Activated CD4-positive, alpha-beta memory T cell treated with anti-CD3 and anti-CD28 coated beads, Interleukin-2, amount 10 ng/mL, durations not matched to agents 7 days and 5 days (primary cell): ENCODE results near the gene FBXO8. TPM values are rescaled to one million over a fixed set of nuclear protein-coding genes. Genes with fewer than 3 reads are reported as not detected.

Source experiments
- CTCF ChIA-PET: fragments of 350-600 bp; sonication (Branson Sonifier 250); formaldehyde crosslinking; loops from one replicate; lab custom pipeline; 2021; ENCODE audit warnings: antibody characterized with exemption, inconsistent platforms; lab: Charles Lee
- POLR2A ChIA-PET: fragments of 350-600 bp; sonication (Branson Sonifier 250); formaldehyde crosslinking; loops from one replicate; lab custom pipeline; 2021; ENCODE audit warnings: antibody characterized with exemption; lab: Charles Lee
- DNase-seq: peaks from one replicate; pipeline ENCODE4 v3.0.0-alpha.2; 2020
- H3K27ac Mint-ChIP-seq: one replicate; pipeline ENCODE4 v1.8.0; 2021; ENCODE audit warnings: mild to moderate bottlenecking, mixed read lengths
- H3K27me3 Mint-ChIP-seq: one replicate; pipeline ENCODE4 v1.8.0; 2021; ENCODE audit warnings: mixed read lengths
- H3K36me3 Mint-ChIP-seq: one replicate; pipeline ENCODE4 v1.8.0; 2021; ENCODE audit warnings: low read depth, mixed read lengths
- H3K4me1 Mint-ChIP-seq: one replicate; pipeline ENCODE4 v1.8.0; 2021; ENCODE audit warnings: mixed read lengths
- H3K4me3 Mint-ChIP-seq: one replicate; pipeline ENCODE4 v1.8.0; 2021; ENCODE audit warnings: mild to moderate bottlenecking, mixed read lengths
- H3K9me3 Mint-ChIP-seq: one replicate; pipeline ENCODE4 v1.8.0; 2021; ENCODE audit warnings: mixed read lengths
- total RNA-seq, 2 experiments: library from RNA; stranded (reverse); gene quantifications; one replicate each; pipeline ENCODE4 v1.2.3, GENCODE V29; 2021

The FBXO8 gene
- total RNA-seq, 2 experiments from 2014 or later, result 25.7 to 30.5 TPM

- ChIA-PET CTCF (no interaction called here), POLR2A (no interaction called here)
- Mint-ChIP-seq H3K4me3 (no peak overlapping the region), H3K36me3 (no peaks in the 10 kb centered on the region), H3K9me3 (no peaks in the 10 kb centered on the region), H3K4me1 (no peaks in the 10 kb centered on the region), H3K27me3 (no peaks in the 10 kb centered on the region), H3K27ac (no peak overlapping the region)
- DNase-seq, result no peak
Measured at GRCh38 chr4:174256277-174256713, 27.2 kb downstream of the FBXO8 start.

GRCh38 chr4:174255786-174256185, 27.7 kb downstream of the FBXO8 start:
- Mint-ChIP-seq H3K9me3 (no peaks in the 10 kb centered on the region), H3K36me3 (no peaks in the 10 kb centered on the region), H3K4me1 (no peaks in the 10 kb centered on the region), H3K4me3 (no peak overlapping the region), H3K27ac (no peak overlapping the region), H3K27me3 (no peaks in the 10 kb centered on the region)
- POLR2A ChIA-PET, result no interaction called here
- DNase-seq, result no peak
- CTCF ChIA-PET, result no interaction called here

- Mint-ChIP-seq H3K27me3 (no peaks in the 10 kb centered on the region), H3K36me3 (no peaks in the 10 kb centered on the region), H3K4me1 (no peaks in the 10 kb centered on the region), H3K9me3 (no peaks in the 10 kb centered on the region), H3K4me3 (no peak overlapping the region), H3K27ac (no peak overlapping the region)
- ChIA-PET CTCF (no interaction called here), POLR2A (no interaction called here)
- no peak for DNase-seq
Measured at GRCh38 chr4:174255374-174255773, 28.1 kb downstream of the FBXO8 start.

GRCh38 chr4:174254613-174255012, 28.9 kb downstream of the FBXO8 start:
- no peaks in the 10 kb centered on the region for H3K27me3 Mint-ChIP-seq
- no peak for DNase-seq
- ChIA-PET CTCF (no interaction called here), POLR2A (no interaction called here)
- H3K4me3 Mint-ChIP-seq, result no peak overlapping the region
- no peaks in the 10 kb centered on the region for H3K4me1 Mint-ChIP-seq
- no peak overlapping the region for H3K27ac Mint-ChIP-seq
- H3K36me3 Mint-ChIP-seq, result no peaks in the 10 kb centered on the region
- no peaks in the 10 kb centered on the region for H3K9me3 Mint-ChIP-seq

- Mint-ChIP-seq H3K27ac (no peak overlapping the region), H3K4me3 (no peak overlapping the region), H3K36me3 (no peaks in the 10 kb centered on the region), H3K27me3 (no peaks in the 10 kb centered on the region), H3K9me3 (no peaks in the 10 kb centered on the region), H3K4me1 (no peaks in the 10 kb centered on the region)
- CTCF ChIA-PET, result no interaction called here
- POLR2A ChIA-PET, result interaction anchor here (1.4 kb wide), 1 partner anchor 32 kb away, joined by 5 read pairs; no protein-coding TSS in a partner anchor
- DNase-seq, result no peak
Measured at GRCh38 chr4:174252412-174252811, 31.1 kb downstream of the FBXO8 start.

GRCh38 chr4:174248407-174248806, 35.1 kb downstream of the FBXO8 start:
- Mint-ChIP-seq H3K36me3 (no peaks in the 10 kb centered on the region), H3K27ac (no peak overlapping the region), H3K4me3 (no peak overlapping the region), H3K4me1 (no peaks in the 10 kb centered on the region), H3K27me3 (no peaks in the 10 kb centered on the region), H3K9me3 (no peaks in the 10 kb centered on the region)
- DNase-seq, result no peak
- ChIA-PET CTCF (no interaction called here), POLR2A (no interaction called here)

- no peaks in the 10 kb centered on the region for H3K9me3 Mint-ChIP-seq
- H3K27me3 Mint-ChIP-seq, result no peaks in the 10 kb centered on the region
- CTCF ChIA-PET, result no interaction called here
- POLR2A ChIA-PET, result no interaction called here
- no peak overlapping the region for H3K27ac Mint-ChIP-seq
- peaks cover 3% of the 10 kb centered on the region for H3K36me3 Mint-ChIP-seq
- peaks cover 1% of the 10 kb centered on the region for H3K4me1 Mint-ChIP-seq
- H3K4me3 Mint-ChIP-seq, result no peak overlapping the region
- DNase-seq, result no peak
Measured at GRCh38 chr4:174245714-174246113, 37.8 kb downstream of the FBXO8 start.

- H3K27me3 Mint-ChIP-seq, result no peaks in the 10 kb centered on the region
- no peak for DNase-seq
- peaks cover 4% of the 10 kb centered on the region for H3K36me3 Mint-ChIP-seq
- H3K4me3 Mint-ChIP-seq, result no peak overlapping the region
- ChIA-PET CTCF (no interaction called here), POLR2A (no interaction called here)
- no peaks in the 10 kb centered on the region for H3K9me3 Mint-ChIP-seq
- no peak overlapping the region for H3K27ac Mint-ChIP-seq
- peaks cover 1% of the 10 kb centered on the region for H3K4me1 Mint-ChIP-seq
Measured at GRCh38 chr4:174244441-174244840, 39.0 kb downstream of the FBXO8 start.

GRCh38 chr4:174241162-174241561, 42.3 kb downstream of the FBXO8 start:
- Mint-ChIP-seq H3K36me3 (peaks cover 7% of the 10 kb centered on the region), H3K27ac (no peak overlapping the region), H3K4me3 (no peak overlapping the region), H3K4me1 (peaks cover 1% of the 10 kb centered on the region), H3K27me3 (no peaks in the 10 kb centered on the region), H3K9me3 (no peaks in the 10 kb centered on the region)
- DNase-seq, result no peak
- ChIA-PET POLR2A (no interaction called here), CTCF (no interaction called here)

- H3K27me3 Mint-ChIP-seq, result no peaks in the 10 kb centered on the region
- H3K4me3 Mint-ChIP-seq, result no peak overlapping the region
- peaks cover 1% of the 10 kb centered on the region for H3K4me1 Mint-ChIP-seq
- CTCF ChIA-PET, result no interaction called here
- H3K27ac Mint-ChIP-seq, result no peak overlapping the region
- H3K9me3 Mint-ChIP-seq, result no peaks in the 10 kb centered on the region
- H3K36me3 Mint-ChIP-seq, result peaks cover 7% of the 10 kb centered on the region
- DNase-seq, result no peak
- POLR2A ChIA-PET, result no interaction called here
Measured at GRCh38 chr4:174236359-174236758, 47.1 kb downstream of the FBXO8 start.

GRCh38 chr4:174230680-174231079, 52.8 kb downstream of the FBXO8 start:
- ChIA-PET CTCF (interaction anchor here (1.3 kb wide), 1 partner anchor 21 kb away, joined by 3 read pairs; no protein-coding TSS in a partner anchor), POLR2A (no interaction called here)
- Mint-ChIP-seq H3K9me3 (no peaks in the 10 kb centered on the region), H3K27me3 (peaks cover 18% of the 10 kb centered on the region), H3K36me3 (no peaks in the 10 kb centered on the region), H3K4me3 (no peak overlapping the region), H3K4me1 (no peaks in the 10 kb centered on the region), H3K27ac (no peak overlapping the region)
- DNase-seq, result no peak

GRCh38 chr4:174230148-174230547, 53.3 kb downstream of the FBXO8 start:
- ChIA-PET CTCF (interaction anchor here (1.3 kb wide), 1 partner anchor 21 kb away, joined by 3 read pairs; no protein-coding TSS in a partner anchor), POLR2A (no interaction called here)
- H3K27ac Mint-ChIP-seq, result no peak overlapping the region
- no peak for DNase-seq
- H3K27me3 Mint-ChIP-seq, result peaks cover 23% of the 10 kb centered on the region
- H3K4me3 Mint-ChIP-seq, result no peak overlapping the region
- H3K36me3 Mint-ChIP-seq, result no peaks in the 10 kb centered on the region
- H3K4me1 Mint-ChIP-seq, result no peaks in the 10 kb centered on the region
- no peaks in the 10 kb centered on the region for H3K9me3 Mint-ChIP-seq

- Mint-ChIP-seq H3K27me3 (peaks cover 23% of the 10 kb centered on the region), H3K27ac (no peak overlapping the region), H3K4me1 (no peaks in the 10 kb centered on the region), H3K9me3 (no peaks in the 10 kb centered on the region), H3K36me3 (no peaks in the 10 kb centered on the region), H3K4me3 (no peak overlapping the region)
- ChIA-PET CTCF (no interaction called here), POLR2A (no interaction called here)
- no peak for DNase-seq
Measured at GRCh38 chr4:174228988-174229387, 54.5 kb downstream of the FBXO8 start.

- CTCF ChIA-PET, result no interaction called here
- H3K27ac Mint-ChIP-seq, result no peak overlapping the region
- no peaks in the 10 kb centered on the region for H3K4me1 Mint-ChIP-seq
- H3K36me3 Mint-ChIP-seq, result no peaks in the 10 kb centered on the region
- no peak for DNase-seq
- H3K27me3 Mint-ChIP-seq, result peaks cover 38% of the 10 kb centered on the region
- no peak overlapping the region for H3K4me3 Mint-ChIP-seq
- H3K9me3 Mint-ChIP-seq, result no peaks in the 10 kb centered on the region
- POLR2A ChIA-PET, result no interaction called here
Measured at GRCh38 chr4:174225349-174226049, 58.0 kb downstream of the FBXO8 start.
